Muscle of back (tissue), 11 donors: Measurements from ENCODE around the gene JPH2. TPM values are rescaled to one million over a fixed set of nuclear protein-coding genes. Genes with fewer than 3 reads are reported as not detected.
A peak's percentile ranks its signal among the peaks of the same experiment; 100 is the strongest.

Source experiments
- DNase-seq, 3 donors: peaks; one replicate each; pipeline versions ENCODE4 v3.0.0 to v3.0.0-alpha.2; 2013
- polyA plus RNA-seq, 10 donors: library from polyadenylated mRNA; unstranded; fragments of 120-200 nt; gene quantifications; one replicate each; pipeline ENCODE4 v1.2.1, GENCODE V29; 2013; ENCODE audit not compliant: insufficient read length in 10 of 10

JPH2 gene
- polyA plus RNA-seq, 10 donors: 44.7 to 95.8 (median 72.8) TPM

DNA sequence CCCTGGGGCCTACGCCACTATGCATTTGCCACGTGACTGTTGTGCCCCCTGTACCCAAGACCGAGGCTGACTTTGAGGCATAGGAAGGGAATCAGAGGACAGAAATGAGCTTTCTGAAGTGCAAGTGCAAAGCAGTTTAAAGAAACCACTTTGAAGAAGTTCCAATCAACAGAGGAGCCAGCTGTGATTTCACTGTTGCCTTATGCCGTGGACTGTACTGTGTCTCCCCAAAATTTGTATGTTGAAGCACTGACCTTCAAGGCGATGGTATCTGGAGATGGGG, 111.1 kb downstream of the JPH2 start:
- DNase-seq: no peak

DNA sequence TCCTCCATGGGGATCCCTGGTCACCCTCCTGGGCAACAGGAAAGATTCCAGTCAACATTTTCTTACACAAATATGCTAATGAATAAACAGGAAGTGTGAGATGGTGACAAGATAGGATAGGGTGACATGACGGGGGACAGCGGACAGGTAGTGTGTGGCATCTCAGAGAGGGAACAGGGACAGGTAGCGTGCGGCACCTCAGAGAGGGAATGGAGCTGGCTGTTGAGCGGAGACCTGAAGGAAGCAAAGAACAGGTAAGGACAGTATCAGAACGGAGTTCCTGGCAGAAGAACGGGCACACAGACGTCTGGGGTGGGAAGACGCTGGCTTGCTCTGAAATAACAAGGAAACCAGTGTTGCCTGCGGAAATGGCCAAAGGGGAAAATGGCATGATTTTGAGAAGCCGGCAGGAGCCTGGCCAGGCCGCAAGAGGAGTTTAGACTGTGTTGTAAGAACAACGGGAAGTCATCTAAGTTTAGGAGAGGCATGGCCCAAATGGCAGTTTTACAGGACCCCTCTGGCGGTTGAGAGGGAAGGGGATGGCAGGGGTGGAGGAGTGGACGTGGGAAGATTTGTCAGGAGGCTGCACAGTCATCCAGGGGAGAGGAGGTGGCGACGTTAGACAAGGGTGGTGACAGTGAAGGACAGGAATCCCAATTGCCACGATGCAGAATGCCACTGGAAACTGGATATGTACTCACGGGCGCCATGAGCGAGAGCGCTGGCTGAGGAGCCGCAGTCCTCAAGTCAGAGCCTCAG, 111.6 kb downstream of the JPH2 start:
- DNase-seq: no peak

DNA sequence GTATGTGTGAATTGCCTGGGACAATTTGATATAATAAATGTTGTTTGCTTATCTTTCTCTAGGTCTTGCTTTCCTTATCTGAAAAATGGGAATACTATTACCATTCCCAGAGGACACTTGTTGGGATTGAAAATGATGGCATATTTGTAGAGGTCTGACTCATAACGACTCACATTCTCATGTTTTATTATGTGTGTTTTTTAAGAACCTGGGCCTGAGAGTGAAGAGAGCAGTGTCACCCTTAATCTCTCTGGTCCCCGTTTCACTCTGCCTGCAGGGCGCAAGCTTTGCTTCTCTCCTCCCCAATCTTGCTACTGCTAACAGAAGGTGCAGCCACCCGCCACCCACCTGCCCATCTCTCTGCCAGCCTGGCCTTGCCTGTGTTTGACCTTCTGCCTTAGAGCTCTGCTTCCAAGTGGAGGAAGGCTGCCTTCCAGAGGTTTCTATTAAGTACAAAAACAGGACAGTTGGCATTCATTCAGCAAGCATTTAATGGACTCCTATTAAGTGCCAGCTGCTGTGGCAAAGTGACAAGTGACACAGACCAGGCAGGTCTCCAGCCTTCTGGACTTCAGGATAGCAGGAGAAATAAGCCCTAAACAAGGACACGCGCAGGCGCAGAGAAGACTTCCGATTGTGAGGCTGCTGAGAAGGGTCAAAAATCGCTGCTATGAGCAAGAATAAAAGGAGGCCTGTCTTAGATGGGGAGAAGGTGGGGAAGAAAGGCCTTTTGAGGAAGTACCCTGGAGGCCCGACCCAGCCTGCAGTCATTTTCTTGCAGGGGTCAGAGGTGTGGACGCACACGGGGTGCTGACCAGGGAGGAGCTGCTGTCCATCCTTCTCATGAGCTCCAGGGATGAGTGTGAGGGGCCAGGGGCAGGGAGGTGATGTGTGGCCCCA, 112.5 kb downstream of the JPH2 start:
- peak in 1 of 3 donors; percentile 32 for DNase-seq

DNA sequence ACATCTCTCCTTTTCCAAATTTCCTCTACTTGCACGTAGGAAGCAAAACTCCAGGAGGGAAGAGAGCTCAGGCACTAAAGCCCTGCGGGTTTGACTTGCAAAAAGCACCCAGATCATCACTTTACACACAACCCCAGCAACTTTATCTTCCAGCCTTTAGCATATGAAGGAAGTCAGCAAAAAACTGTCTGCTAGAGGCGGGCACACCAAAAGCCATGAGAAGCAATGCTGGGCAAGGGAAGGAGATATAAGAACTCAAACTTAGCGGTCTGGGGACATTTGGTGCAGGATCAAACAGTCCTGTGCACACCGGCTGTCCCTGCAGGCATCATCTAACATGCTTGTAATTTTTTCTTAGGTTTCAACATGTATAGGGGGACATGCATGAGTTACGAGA, 113.3 kb downstream of the JPH2 start:
- no peak for DNase-seq

DNA sequence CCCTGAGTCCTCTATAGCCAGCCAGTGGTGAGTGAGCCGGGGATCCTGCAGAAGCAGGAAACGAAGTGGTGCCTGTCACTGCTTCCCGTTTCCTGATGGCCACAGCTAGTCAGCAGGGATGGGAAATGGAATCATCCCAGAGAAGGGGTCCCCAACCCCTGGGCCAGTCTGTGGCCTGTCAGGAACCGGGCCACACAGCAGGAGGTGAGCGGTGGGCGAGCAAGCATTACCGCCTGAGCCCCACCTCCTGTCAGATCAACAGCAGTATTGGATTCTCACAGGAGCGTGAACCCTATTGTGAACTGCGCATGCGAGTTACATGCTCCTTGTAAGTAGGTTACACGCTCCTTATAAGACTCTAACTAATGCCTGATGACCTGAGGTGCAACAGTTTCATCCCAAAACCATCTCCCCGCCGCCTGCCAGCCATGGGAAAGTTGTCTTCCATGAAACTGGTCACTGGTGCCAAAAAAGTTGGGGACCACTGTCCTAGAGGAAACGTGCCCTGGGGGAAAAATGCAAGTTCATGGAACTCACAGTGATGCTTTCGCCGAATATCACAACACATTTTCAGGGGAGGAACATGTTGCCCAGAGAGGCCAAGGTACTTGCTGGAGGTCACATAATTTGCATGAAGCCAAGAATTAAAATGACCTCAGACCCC, 113.8 kb downstream of the JPH2 start:
- DNase-seq: no peak

DNA sequence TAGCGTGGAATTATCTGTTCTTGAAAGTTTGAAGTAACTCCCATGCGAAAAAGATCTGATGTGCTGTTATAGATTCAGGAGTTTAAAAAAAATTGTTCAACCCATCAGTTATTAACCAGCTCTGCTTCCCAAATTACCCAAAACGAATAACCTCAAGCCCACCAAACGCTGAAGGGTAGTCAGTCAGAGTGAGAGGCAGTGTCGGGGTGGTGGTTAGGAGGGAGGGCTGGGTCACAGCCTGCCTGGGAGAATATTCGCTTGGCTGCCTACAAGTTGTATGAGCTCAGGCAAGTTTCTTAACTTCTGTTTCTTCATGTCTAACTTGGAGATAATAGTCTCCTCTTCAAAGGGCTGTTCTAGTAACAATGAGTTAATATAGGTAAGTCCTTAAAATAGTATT, 114.6 kb downstream of the JPH2 start:
- no peak for DNase-seq

DNA sequence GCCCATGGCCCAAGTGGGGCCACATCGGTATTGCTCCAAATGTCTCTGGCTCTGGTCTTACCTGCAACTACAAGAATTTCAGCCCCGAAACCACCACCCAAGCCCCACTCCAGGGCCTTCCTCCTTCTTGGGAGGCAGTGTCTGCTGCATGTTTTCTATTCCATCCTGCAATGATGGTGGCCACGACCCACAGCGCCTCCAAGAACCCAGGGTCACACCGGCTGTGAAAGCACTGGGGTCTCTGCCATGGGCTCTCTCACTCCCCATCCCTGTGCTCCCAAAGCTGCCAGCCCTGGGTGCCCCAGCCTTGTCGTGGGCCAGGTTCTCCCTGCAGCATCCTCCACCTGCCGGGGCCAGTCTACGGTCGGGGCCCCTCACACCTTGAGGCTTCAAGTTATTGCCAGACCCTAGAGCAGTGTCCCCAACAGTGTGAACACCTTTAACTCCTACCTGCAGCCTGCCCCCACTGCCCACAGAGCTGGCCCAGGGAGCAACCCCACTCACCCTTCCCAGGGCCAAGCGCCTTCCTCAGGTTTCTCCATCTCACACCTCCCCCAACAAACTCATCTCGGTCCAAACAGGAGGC, 115.4 kb downstream of the JPH2 start:
- DNase-seq: no peak

DNA sequence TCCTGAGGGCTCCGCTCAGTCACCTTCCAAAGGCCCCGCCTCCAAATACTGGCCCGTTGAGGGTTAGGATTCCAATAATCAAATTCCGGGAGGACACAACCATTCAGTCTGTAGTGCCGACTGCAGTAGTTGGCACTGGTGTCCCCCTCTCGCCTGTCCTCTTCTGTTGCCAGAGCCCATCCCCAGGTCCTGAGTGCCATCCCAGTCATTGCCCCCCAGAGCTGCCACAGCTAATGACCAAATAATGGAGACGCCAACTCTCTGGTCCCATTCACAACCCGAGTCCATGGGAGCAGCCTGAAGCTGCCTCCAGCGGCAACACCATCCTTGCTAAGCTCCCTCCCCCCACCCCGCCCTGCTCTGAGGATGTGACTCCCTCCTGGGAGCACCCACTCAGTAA, 115.9 kb downstream of the JPH2 start:
- DNase-seq: no peak

DNA sequence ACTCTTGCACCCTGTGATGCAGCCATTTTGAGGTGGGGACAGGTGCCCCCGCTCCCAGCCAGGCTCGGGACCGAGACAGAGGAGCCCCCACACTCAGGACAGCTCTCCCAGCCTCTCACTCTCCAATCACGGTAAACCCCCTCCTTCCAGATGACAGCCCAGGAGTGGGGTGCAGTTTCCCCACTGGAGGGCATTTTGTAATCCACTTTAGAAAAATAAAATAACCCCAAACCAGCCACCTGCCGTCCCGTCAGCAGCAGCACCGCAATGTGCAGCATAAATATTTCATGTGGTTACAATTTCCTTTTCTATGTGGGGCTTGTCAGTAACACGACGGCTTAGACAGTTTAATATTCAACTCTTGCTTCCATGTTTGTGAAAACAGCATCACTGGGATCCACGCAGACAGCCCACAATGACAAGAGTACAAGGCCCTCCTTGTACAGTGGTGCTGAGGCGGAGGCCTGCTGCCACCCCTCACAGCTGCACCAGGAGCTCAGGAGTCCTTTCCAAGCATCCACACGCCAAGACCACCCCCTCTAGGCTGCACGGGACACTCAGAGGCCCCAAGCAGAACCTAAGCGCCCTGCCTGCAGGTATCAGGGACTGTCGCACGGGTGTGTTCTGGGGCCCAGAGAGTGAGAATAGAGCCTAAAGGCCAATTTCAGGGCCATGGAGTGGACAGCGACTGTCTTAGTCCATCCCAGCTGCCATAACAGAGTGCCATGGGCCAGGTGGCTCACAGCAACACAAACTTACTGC, 116.7 kb downstream of the JPH2 start:
- no peak for DNase-seq

DNA sequence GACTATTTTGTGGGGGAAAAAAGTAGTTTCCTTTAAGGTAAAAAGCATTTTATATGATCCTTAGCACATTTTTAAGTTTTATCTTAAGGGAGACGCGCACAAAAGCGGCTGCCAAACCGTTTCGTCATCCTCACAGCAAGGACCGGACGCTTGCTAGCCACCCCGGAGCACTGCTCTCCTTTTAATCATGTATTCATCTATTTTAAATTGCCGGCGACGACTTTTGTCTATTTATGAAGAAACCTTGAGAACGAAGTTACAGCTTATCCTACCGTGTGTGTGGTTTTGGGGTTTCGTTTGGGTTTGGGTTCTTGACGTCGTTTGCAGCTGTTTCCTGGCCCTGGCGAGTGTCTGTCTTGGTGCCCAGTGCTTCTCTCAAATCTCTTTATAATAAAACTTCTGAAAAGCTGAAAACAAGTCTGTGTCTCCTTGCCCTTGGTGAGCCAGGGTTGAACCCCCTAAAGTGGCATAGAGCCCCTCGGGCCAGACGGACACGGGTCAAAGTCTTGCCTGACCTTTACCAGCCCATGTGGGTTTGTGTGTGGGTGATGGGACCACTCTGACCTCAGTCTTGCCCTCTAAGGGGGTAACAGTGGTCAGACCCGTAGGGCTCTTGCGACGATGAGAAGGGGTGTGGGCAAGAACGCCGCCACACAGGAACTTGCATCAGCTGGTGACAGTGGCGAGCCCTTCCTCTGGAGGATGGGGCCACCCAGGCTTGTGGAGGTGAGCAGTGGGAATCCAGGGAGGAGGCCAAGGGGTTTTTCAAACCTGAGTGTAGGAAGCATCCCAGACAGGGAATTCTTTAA, 117.6 kb downstream of the JPH2 start:
- DNase-seq: no peak

DNA sequence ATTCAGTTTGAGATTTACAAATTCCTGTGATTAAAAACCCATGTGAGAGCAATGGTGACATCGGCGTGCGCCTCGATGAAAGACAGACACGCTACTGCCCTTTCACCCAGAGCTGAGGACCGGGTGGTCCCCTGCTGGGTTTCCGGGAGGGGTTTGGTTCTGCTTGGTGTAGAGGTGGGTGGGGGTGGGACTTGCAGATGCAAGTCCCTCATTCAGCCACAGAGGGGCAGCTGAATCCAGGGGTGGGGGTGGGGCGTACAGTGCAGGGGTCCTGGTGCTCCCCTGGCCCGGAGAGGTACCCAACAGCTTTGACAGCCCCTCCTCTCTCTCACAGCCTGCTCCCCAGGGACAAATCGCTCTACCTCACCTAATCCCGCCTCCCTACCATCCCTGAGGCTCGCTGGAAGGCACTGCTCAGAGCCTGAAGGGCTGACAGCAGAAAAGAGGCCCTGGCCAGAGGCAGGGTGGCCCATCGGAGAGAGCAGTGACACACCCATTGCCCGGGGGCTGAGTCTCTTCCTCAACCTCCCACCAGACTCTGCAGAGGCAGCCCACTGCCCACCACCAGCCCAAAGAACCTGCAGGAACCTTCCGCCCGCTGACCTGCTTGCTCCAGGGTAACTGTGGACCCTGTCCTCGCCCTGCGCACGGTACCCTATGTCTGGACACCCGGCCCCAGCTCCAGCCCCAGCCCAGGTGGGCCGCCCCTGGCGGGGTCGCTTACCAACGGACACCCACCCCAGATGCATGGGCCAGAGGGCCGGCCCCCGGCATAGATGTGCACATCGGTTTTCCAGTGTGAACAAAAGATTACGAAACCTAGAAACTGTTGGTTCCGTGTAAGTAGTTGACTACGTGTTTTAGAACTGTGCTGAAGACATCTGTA, 118.4 kb downstream of the JPH2 start:
- no peak for DNase-seq

DNA sequence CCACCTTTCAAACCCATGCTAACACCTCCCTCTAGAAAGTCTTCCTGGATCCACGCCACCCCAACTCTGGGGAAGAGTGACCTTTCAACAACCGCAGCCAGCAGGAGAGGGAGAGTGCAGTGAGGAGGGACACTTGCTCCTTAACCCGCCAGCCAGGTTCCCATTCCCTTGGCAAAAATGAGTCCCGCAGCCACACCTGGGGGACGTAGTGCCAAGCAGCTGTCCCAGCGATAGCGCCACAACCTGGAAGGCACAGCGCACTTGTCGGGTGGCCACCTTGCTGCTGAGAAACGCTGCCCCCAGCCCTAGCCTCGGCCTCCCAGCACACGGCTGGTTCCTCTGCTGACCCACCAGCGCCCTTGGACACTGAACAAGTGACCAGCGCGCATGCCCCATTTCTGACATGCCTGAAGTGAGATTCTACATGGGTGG, 119.3 kb downstream of the JPH2 start:
- DNase-seq: no peak

DNA sequence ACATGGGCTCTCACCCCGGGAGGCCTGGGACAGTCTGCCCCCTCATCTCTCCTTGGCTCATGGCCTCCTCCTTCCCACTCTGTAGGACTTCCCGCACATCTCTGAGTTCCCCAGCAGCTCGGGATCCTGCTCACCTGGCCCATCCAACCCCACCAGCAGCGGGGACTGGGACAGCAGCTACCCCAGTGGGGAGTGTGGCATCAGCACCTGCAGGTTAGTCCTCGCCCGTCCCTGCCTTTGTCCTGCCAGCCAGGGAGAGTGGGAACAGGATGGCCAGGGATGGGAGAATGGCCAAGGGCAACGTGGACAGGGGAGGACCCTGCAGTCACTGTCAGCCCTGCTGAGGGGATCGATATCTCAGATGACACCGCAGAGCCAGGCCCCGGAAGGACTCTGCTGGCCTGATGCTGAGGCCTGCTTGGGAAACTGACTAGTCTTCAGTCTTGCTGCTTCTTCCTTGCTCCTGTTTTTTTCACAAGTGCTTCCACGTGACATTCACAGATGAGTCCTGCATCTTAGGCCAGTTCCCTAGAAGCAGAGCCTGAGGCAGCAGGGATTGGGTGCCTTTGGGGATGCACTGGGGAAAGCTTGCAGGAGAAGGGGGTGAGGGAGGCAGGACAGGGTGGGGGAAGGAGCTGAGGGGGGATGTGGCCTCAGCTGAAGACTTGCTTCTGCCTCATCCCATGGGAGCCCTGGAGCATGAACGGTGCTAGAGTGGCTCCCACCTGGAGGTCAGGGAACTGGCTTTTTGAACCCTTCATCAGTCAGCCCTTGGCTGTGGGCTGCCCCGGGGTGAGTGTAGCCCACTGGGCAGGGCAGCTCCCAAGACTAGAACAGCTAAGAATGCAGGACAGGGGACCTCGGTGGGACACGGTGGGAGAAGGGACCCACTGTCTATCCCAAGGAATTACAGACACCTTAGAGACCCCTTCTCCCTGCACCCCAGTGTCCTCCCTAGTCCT, 120.1 kb downstream of the JPH2 start:
- no peak for DNase-seq

DNA sequence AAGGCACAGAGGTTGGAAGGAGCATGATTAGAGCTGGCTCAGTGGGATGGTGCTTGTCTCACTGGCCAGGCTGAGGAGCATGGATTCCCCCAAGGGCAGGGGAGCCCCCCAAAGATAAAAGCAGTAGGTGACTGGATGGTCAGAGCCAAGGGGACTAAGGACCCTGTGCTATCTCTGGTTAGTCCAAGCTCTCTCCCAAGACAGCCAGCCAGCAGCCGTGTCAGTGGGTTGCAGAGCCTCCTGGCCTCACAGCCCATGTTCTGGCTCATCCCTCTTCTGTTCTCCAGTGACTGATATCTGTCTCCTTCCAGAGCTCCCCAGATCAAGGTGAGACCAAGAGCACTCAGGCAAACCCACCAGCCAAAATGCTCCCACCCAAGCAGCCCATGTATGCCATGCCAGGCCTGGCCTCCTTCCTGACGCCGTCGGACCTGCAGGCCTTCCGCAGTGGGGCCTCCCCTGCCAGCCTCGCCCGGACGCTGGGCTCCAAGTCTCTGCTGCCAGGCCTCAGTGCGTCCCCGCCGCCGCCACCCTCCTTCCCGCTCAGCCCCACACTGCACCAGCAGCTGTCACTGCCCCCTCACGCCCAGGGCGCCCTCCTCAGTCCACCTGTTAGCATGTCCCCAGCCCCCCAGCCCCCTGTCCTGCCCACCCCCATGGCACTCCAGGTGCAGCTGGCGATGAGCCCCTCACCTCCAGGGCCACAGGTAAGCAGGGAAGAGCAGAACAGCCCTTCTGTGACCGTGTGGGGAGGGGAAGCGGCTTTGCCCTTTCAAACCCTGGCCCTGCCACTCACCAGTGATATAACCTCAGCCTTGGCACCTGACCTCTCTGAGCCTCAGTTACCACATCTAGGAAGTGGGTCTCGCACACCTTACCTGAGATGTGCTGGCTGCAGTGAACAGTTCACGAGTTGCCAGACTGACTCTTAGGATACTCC, 121.3 kb downstream of the JPH2 start:
- DNase-seq: no peak

DNA sequence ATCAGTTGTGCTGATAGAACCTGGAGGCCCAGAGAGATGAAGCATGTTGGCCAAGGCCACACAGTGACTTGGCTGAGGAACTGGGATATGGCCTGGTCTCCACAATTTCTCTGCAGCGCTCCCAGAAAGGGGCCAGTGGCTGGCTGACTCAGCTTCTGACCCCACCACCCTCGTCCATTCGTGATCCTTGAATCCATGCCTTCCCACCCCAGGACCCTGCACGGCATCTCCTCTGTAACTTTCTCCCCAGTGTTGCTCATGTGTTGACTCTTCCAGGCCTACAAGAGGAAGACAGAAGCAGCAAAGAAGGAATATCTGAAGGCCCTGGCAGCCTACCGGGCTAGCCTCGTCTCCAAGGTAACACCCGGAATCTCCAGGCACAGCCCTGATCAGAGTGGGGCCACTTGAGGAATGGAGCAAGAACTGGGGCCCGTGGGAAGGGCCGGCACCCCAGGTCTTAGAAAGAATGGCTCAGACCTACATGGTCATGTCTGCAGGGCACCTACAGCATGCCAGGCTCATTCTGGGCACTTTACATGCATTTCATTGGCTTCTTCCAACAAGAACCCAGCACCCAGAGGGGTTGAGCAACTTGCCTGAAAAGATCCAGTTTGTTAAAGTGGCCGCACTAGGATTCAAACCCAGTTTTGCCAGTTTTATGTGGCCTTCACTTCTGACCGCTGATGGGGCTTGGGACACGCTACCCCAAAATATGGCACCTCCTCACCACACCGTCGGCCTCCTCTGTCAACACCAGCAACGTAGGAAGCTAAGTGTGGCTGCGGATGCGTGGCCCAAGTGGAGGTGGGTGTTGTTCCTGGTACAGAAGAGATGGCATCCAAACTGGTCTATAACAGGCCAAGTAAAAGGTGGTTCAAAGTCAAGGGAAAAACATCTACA, 122.2 kb downstream of the JPH2 start:
- DNase-seq: no peak
